Neuronal stem cell (in vitro differentiated cells): ENCODE data around the gene ART5.
A peak's percentile ranks its signal among the peaks of the same experiment; 100 is the strongest.

Source experiments
- DNase-seq: peaks from one replicate; pipeline ENCODE4 v3.0.0-alpha.2; 2013; ENCODE audit warnings: low spot score
- H2AFZ ChIP-seq: one replicate; pipeline ENCODE4 v1.6.1; 2013; ENCODE audit warnings: mild to moderate bottlenecking, low read length, inconsistent platforms
- H2AK5ac ChIP-seq: 2 replicates; pipeline ENCODE4 v1.6.1; 2013; ENCODE audit warnings: low read depth, mild to moderate bottlenecking, inconsistent platforms, low read length, moderate library complexity, mixed read lengths
- H2BK120ac ChIP-seq: 2 replicates; pipeline ENCODE4 v1.6.1; 2013; ENCODE audit warnings: low read depth, mild to moderate bottlenecking, inconsistent platforms, low read length, moderate library complexity, mixed read lengths
- H2BK12ac ChIP-seq: one replicate; pipeline ENCODE4 v1.6.1; 2013; ENCODE audit warnings: low read length, inconsistent platforms
- H2BK15ac ChIP-seq: 2 replicates; pipeline ENCODE4 v1.6.1; 2013; ENCODE audit warnings: mild to moderate bottlenecking, low read length, inconsistent platforms, mixed read lengths
- H2BK5ac ChIP-seq: one replicate; pipeline ENCODE4 v1.6.1; 2013; ENCODE audit warnings: inconsistent platforms, mild to moderate bottlenecking, low read length, moderate library complexity
- H3K14ac ChIP-seq: one replicate; pipeline ENCODE4 v1.6.1; 2013; ENCODE audit warnings: low read length, inconsistent platforms
- H3K18ac ChIP-seq: 2 replicates; pipeline ENCODE4 v1.6.1; 2013; ENCODE audit warnings: low read length, inconsistent platforms
- H3K23ac ChIP-seq: 2 replicates; pipeline ENCODE4 v1.6.1; 2013; ENCODE audit warnings: low read depth, mild to moderate bottlenecking, mixed read lengths, low read length, inconsistent platforms; ENCODE audit not compliant: poor library complexity
- H3K27ac ChIP-seq: replicated peaks from 3 replicates; pipeline ENCODE4 v1.5.1; 2013; ENCODE audit warnings: low read length, inconsistent platforms
- H3K27me3 ChIP-seq, 3 experiments: 2 replicates each; pipeline ENCODE4 v1.6.1; 2013; ENCODE audit warnings: low read length in 3 of 3, mild to moderate bottlenecking in 2 of 3, inconsistent platforms in 1 of 3, low read depth in 1 of 3, mixed read lengths in 1 of 3, moderate library complexity in 1 of 3; ENCODE audit not compliant: control insufficient read depth in 3 of 3, insufficient read depth in 3 of 3
- H3K36me3 ChIP-seq, 2 donors: replicated peaks in 1 of 2; 2 replicates each; pipeline ENCODE4 v1.6.1; 2013; ENCODE audit warnings: low read length in 2 of 2; ENCODE audit not compliant: control insufficient read depth in 2 of 2, insufficient read depth in 2 of 2
- H3K4ac ChIP-seq: 2 replicates; pipeline ENCODE4 v1.6.1; 2013; ENCODE audit warnings: inconsistent platforms, mild to moderate bottlenecking, low read length, moderate library complexity
- H3K4me1 ChIP-seq, 2 donors: 1 replicate in 1 of 2; 2 replicates in 1 of 2; pipeline ENCODE4 v1.6.1; 2013; ENCODE audit warnings: low read length in 2 of 2, low read depth in 1 of 2; ENCODE audit not compliant: control insufficient read depth in 2 of 2, insufficient read depth in 1 of 2
- H3K4me2 ChIP-seq: one replicate; pipeline ENCODE4 v1.6.1; 2013; ENCODE audit warnings: mild to moderate bottlenecking, low read length, inconsistent platforms; ENCODE audit not compliant: insufficient read depth, poor library complexity, severe bottlenecking
- H3K4me3 ChIP-seq, 2 donors: 2 replicates each; pipeline ENCODE4 v1.5.1; 2013; ENCODE audit warnings: low read length in 2 of 2, mild to moderate bottlenecking in 2 of 2, inconsistent platforms in 1 of 2, moderate library complexity in 1 of 2
- H3K79me1 ChIP-seq: one replicate; pipeline ENCODE4 v1.6.1; 2013; ENCODE audit warnings: low read depth, mild to moderate bottlenecking, inconsistent platforms, low read length, moderate library complexity
- H3K9ac ChIP-seq: one replicate; pipeline ENCODE4 v1.6.1; 2013; ENCODE audit warnings: mild to moderate bottlenecking, low read depth, low read length, inconsistent platforms; ENCODE audit not compliant: poor library complexity
- H3K9me3 ChIP-seq, 2 donors: replicated peaks in 1 of 2; 2 replicates each; pipeline versions ENCODE3 to v1.6.1; 2013; ENCODE audit warnings: low read length in 2 of 2, mild to moderate bottlenecking in 2 of 2, inconsistent platforms in 1 of 2, low read depth in 1 of 2, mixed read lengths in 1 of 2, moderate library complexity in 1 of 2; ENCODE audit not compliant: control insufficient read depth in 2 of 2, insufficient read depth in 1 of 2
- H4K8ac ChIP-seq: one replicate; pipeline ENCODE4 v1.6.1; 2013; ENCODE audit warnings: low read depth, mild to moderate bottlenecking, inconsistent platforms, low read length, moderate library complexity
- H4K91ac ChIP-seq: one replicate; pipeline ENCODE4 v1.6.1; 2013; ENCODE audit warnings: low read length, low read depth, mild to moderate bottlenecking, inconsistent platforms; ENCODE audit not compliant: poor library complexity
- WGBS, 2 donors: extraction: QIAGEN DNeasy Blood & Tissue Kit; methylation state at CpG; one replicate each; pipeline ENCODE4 v1.1.7; 2013; ENCODE audit warnings: missing lambda C conversion rate in 2 of 2, mixed read lengths in 1 of 2; ENCODE audit not compliant: insufficient read length in 2 of 2, insufficient replicate concordance in 1 of 2; ENCODE audit errors: extremely low coverage in 2 of 2; 5-methylcytosine and 5-hydroxymethylcytosine counted together

Gene ART5

GRCh38 chr11:3664032-3664630 is 22.3 kb upstream of the ART5 start:
- Histone ChIP-seq H3K9me3 (peaks cover 0 to 1% of the 10 kb centered on the region in 2 donors), H3K4ac (no peak overlapping the region), H4K8ac (no peak overlapping the region), H3K23ac (no peak overlapping the region), H2BK5ac (no peak overlapping the region), H2BK12ac (no peak overlapping the region), H3K9ac (no peak overlapping the region), H3K4me2 (no peak overlapping the region), H3K4me1 (no peaks in the 10 kb centered on the region), H3K79me1 (no peaks in the 10 kb centered on the region), H3K27me3 (no peaks in the 10 kb centered on the region), H3K14ac (no peak overlapping the region), H2AK5ac (no peak overlapping the region), H3K4me3 (no peak overlapping the region), H3K18ac (no peak overlapping the region), H2BK120ac (no peak overlapping the region), H2BK15ac (no peak overlapping the region), H3K27ac (no peak overlapping the region), H3K36me3 (peaks cover 13 to 45% of the 10 kb centered on the region in 2 donors), H2AFZ (no peak overlapping the region), H4K91ac (no peak overlapping the region)
- DNase-seq, result no peak
- no CpG with 5 or more reads among the region's 10 CpGs for WGBS, 2 donors

DNA sequence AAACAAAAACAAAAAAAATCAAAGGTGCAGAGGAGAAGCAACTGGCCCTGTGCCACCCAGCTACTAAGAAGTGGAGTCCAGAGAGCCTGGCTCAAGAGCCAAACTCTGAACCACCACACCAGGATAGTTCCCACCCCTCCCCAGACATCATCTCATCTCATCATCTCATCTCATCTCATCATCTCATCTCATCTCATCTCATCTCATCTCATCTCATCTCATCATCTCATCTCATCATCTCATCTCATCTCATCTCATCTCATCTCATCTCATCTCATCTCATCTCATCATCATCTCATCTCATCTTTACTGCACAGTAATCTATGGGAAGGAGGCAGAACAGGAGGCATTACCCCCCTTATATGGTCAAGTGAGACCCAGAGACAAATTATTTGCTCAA is 21.1 kb upstream of the ART5 start:
- Histone ChIP-seq H4K8ac (no peak overlapping the region), H3K4me1 (no peaks in the 10 kb centered on the region), H3K79me1 (no peaks in the 10 kb centered on the region), H2BK15ac (no peak overlapping the region), H3K27me3 (no peaks in the 10 kb centered on the region), H3K4me2 (no peak overlapping the region), H2AK5ac (no peak overlapping the region), H3K23ac (no peak overlapping the region), H4K91ac (no peak overlapping the region), H3K27ac (no peak overlapping the region), H3K9ac (no peak overlapping the region), H3K18ac (no peak overlapping the region), H2BK120ac (no peak overlapping the region), H2BK5ac (no peak overlapping the region), H2AFZ (no peak overlapping the region), H3K36me3 (peaks cover 10 to 38% of the 10 kb centered on the region in 2 donors), H3K9me3 (peaks cover 0 to 1% of the 10 kb centered on the region in 2 donors), H3K4me3 (no peak overlapping the region), H3K4ac (no peak overlapping the region), H2BK12ac (no peak overlapping the region), H3K14ac (no peak overlapping the region)
- no peak for DNase-seq

GRCh38 chr11:3660960-3661359 is 19.2 kb upstream of the ART5 start:
- Histone ChIP-seq H3K27ac (no peak overlapping the region), H3K36me3 (peaks cover 6 to 20% of the 10 kb centered on the region in 2 donors), H3K4ac (no peak overlapping the region), H2BK120ac (no peak overlapping the region), H4K8ac (no peak overlapping the region), H2AK5ac (no peak overlapping the region), H3K23ac (no peak overlapping the region), H3K9ac (no peak overlapping the region), H3K4me3 (no peak overlapping the region), H2BK15ac (no peak overlapping the region), H3K18ac (peak overlapping the region; percentile 8), H3K27me3 (no peaks in the 10 kb centered on the region), H3K4me2 (no peak overlapping the region), H2BK5ac (no peak overlapping the region), H4K91ac (no peak overlapping the region), H3K79me1 (no peaks in the 10 kb centered on the region), H3K14ac (no peak overlapping the region), H2AFZ (no peak overlapping the region), H2BK12ac (no peak overlapping the region), H3K4me1 (no peaks in the 10 kb centered on the region), H3K9me3 (peaks cover 0 to 1% of the 10 kb centered on the region in 2 donors)
- WGBS, 2 donors, result no CpG with 5 or more reads among the region's 2 CpGs
- DNase-seq, result no peak

DNA sequence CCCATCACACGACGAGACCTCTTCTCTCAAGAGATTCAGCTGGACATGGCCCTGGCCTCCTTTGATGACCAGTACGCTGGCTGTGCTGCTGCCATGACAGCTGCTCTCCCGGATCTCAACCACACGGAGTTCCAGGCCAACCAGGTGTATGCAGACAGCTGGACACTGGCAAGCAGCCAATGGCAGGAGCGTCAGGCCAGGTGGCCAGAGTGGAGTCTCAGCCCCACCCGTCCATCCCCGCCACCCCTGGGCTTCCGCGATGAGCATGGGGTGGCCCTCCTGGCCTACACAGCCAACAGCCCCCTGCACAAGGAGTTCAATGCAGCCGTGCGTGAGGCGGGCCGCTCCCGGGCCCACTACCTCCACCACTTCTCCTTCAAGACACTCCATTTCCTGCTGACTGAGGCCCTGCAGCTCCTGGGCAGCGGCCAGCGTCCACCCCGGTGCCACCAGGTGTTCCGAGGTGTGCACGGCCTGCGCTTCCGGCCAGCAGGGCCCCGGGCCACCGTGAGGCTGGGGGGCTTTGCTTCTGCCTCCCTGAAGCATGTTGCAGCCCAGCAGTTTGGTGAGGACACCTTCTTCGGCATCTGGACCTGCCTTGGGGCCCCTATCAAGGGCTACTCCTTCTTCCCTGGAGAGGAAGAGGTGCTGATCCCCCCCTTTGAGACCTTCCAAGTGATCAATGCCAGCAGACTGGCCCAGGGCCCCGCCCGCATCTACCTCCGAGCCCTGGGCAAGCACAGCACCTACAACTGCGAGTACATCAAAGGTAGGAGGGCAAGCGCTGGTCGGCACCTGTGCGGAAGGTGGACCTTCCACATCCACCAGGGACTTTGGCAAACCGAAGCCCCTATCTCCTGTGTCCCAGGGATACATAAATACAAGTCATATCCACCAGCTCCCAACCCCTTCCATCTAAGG is 18.1 kb upstream of the ART5 start:
- peaks cover 0 to 2% (median 0%) of the 10 kb centered on the region in 3 experiments for H3K27me3 ChIP-seq
- peaks cover 0 to 1% of the 10 kb centered on the region in 2 donors for H3K9me3 ChIP-seq
- no CpG with 5 or more reads among the region's 33 CpGs for WGBS, 2 donors
- peak overlapping the region; percentile 1 for H3K14ac ChIP-seq
- H3K18ac ChIP-seq, result peak overlapping the region; percentile 48
- no peak overlapping the region for H2BK120ac ChIP-seq
- H3K4me1 ChIP-seq, result no peaks in the 10 kb centered on the region
- H2BK5ac ChIP-seq, result peak overlapping the region; percentile 13
- no peak overlapping the region for H4K8ac ChIP-seq
- peak overlapping the region; percentile 44 for H3K9ac ChIP-seq
- H3K27ac ChIP-seq, result no peak overlapping the region
- no peaks in the 10 kb centered on the region for H3K79me1 ChIP-seq
- DNase-seq, result no peak
- H3K36me3 ChIP-seq, result peaks cover 4 to 10% of the 10 kb centered on the region in 2 donors
- H2AK5ac ChIP-seq, result peak overlapping the region; percentile 54
- H2BK15ac ChIP-seq, result no peak overlapping the region
- no peak overlapping the region for H2AFZ ChIP-seq
- H3K4me2 ChIP-seq, result no peak overlapping the region
- no peak overlapping the region for H4K91ac ChIP-seq
- no peak overlapping the region for H3K4ac ChIP-seq
- H2BK12ac ChIP-seq, result no peak overlapping the region
- no peak overlapping the region for H3K23ac ChIP-seq
- H3K4me3 ChIP-seq, result no peak overlapping the region
